HCEC 1CT (cell line): ENCODE measurements around the gene HS6ST1.

Source experiments
- DNase-seq: peaks from one replicate; pipeline ENCODE4 v3.0.0-alpha.2; 2017

HS6ST1 gene

DNA sequence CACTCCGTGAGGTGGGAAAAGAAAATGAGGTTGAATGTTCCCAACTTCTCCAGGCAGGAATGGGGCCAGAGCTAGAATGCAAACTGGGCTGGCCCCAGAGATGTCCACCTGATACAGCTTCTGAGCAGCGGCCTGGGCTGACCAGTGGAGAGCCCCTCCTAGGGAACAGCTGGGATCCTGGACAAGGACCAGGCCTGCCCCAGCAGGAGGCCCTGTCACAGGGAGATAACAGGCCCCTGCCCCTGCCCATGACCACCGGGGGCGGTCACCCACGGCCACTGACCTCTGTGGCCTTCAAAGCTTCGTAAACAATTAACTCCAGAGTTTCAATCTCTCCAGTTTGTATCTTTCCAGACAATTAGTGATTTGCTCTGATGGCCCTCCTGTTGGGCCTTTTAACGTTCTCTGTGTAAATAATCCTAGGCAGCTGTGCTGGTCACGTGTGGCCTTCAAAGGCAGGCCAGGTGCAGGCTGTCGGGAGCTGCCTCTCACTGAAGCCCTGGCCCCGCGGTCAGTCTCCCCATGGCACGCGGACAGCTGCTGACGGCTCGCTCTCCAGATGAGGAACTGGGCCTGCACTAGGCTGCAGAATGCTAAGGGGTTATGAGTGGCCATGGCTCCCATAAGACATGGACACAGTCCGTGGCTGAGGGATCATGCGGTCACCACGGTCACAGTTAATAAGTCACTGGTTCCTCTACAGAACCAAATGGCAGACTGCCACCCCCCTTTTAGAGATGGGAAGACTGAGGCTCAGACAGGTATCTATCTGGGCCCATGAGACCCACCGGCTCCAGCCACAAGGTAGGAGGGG is 9.2 kb downstream of the HS6ST1 start:
- DNase-seq = no peak

DNA sequence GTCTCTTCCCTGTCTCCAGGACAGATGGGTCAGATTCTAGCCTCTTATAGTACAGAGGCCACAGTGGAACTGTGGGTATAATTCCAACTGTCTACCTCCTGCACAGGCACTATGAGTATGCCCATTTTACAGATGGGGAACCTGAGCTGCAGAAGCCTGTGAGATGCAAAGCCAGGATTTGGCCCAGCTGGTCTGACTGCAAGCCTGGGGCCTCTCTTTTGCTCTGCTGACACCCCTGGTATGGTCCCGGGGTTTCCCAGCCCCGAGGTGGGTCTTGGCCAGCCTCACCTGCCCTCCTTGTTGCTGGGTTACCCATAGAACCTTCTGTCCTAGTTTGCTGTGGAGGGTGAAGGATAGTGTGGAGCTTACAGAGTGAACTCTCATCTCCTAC is 9.8 kb downstream of the HS6ST1 start:
- DNase-seq = no peak

DNA sequence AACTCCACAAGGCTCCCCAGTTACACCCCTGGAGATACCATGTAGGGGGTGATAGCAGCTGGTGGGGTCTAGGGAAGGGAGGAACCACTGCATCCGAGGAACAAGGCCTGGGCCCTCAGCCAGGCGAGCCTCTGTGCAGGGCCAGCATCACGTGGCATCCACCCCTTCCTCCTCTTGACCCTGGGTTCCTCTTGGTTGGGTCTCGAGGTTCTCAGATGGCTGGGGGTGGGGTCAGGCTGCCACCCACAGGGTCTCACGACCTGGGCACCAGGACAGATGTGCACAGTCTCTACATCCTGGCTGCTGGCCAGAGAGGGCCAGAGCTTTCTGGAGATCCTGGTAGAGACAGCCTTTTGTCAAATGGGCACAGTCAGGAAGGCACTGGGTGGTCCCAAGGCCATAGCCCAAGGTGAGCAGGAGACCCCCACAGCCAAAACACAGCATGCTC is 10.4 kb downstream of the HS6ST1 start:
- DNase-seq = no peak

- no peak for DNase-seq
Measured at GRCh38 chr2:128307595-128307994, 11.1 kb downstream of the HS6ST1 start.

GRCh38 chr2:128306931-128307460 is 11.7 kb downstream of the HS6ST1 start:
- DNase-seq = no peak

DNA sequence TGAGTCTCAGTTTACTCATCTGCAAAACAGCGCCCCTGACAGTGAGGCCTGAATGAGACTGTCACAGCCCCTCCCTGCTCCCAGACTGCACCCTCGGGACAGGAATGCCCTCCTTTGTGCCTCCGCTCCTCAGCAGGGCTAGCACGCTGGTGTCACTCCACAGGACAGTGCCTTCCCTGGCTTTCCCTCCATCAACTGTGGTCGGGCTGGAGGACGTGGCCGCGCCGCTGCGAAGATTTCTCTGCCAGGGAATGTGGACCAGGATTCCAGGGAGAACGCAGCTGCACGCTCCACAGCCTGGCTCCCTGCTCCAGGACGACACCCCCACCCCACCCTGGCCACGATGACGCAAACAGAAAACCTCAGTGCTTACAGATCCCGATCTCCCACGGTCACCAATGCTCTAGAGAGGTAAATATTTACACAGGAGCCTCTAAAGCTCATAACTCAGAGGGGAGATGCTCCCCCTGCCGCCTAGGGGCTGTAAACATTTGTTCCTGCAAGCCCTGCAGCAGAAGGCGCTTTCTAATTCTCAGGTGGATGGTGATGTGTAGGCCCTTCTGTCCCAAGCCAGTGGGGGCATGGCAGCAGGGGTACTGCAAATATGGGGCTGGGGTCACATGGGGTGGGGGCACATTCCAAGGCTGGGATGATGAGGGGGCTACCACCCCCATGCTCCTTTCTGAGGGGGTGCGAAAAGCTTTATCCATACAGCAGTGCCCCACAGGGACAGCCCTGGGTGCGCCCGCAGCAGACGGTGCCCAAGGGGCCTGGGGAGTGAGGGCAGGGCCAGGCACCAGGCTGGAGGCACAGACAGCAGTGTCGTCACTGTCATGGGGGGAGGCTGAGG is 12.4 kb downstream of the HS6ST1 start:
- DNase-seq = peak; percentile 87

- no peak for DNase-seq
Measured at GRCh38 chr2:128305555-128306080, 13.1 kb downstream of the HS6ST1 start.

GRCh38 chr2:128304715-128305554 is 13.7 kb downstream of the HS6ST1 start:
- DNase-seq = peak; percentile 79

- DNase-seq = no peak
Measured at GRCh38 chr2:128304330-128304714, 14.3 kb downstream of the HS6ST1 start.

- DNase-seq = no peak
Measured at GRCh38 chr2:128303911-128304310, 14.8 kb downstream of the HS6ST1 start.

GRCh38 chr2:128303095-128303791 is 15.4 kb downstream of the HS6ST1 start:
- no peak for DNase-seq

GRCh38 chr2:128302744-128303067 is 16.0 kb downstream of the HS6ST1 start:
- DNase-seq = no peak

- DNase-seq = no peak
Measured at GRCh38 chr2:128302011-128302743, 16.5 kb downstream of the HS6ST1 start.

GRCh38 chr2:128301501-128301966 is 17.1 kb downstream of the HS6ST1 start:
- peak; percentile 79 for DNase-seq

- DNase-seq = no peak
Measured at GRCh38 chr2:128301021-128301420, 17.6 kb downstream of the HS6ST1 start.

DNA sequence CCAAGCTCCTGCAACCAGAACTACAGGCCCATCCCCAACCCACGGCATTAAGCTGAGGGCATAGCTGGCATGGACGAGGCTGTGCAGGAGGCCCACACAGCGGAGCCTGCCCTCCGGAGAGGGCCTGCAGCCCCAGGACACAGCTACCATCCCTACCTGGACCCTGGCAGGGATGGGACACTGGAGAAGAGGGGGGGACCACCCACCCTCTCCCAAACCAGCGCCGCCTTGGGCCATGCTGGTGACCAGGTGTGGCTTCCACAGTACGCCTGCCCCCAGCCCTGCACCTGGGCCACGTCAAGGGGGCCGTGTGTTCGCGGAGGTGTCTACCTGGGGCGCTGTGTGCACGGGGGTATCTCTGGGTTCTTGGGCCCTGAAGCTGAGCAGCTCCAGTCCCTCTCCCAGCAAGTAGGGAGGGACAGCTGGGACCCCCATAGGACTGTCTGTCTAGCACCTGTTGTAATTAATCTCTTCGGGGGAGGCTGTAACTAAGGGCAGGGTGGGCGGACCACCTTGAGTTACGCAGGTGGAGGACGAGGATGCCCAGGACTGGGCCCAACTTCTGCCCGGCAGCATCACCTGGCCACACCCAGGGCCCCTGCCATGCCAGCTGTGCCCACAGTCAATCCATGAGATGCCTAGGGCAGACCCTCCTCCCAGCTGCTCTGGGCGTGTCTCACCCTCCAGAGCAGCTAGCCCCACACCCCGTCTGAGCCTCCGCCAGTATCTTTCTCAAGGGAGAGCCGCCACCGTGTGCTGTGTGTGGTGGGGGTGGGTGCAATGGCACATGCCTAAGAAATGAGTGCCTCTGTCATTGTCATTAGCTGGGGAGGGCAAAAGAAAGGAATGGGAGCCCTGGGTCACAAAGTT is 18.3 kb downstream of the HS6ST1 start:
- DNase-seq = no peak

DNA sequence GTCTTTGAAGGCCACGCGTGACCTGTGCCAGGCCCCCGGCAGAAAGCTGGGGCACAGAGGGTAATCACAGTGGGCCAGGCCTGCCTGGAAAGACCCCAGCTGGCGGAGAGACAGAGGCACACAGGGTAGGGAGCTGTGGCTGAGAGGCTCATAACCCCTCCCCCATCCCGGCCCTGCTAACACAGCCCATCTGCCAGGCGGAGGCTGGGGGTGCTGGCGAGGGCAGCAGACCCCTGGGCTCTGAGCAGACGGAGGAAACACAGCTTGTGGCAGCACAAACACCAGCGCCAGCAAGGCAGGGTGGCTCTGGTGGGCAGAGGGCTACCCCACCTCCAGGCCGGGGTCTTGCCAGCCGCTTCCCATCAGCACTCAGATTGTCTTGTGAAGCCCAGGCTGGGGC is 19.0 kb downstream of the HS6ST1 start:
- no peak for DNase-seq

DNA sequence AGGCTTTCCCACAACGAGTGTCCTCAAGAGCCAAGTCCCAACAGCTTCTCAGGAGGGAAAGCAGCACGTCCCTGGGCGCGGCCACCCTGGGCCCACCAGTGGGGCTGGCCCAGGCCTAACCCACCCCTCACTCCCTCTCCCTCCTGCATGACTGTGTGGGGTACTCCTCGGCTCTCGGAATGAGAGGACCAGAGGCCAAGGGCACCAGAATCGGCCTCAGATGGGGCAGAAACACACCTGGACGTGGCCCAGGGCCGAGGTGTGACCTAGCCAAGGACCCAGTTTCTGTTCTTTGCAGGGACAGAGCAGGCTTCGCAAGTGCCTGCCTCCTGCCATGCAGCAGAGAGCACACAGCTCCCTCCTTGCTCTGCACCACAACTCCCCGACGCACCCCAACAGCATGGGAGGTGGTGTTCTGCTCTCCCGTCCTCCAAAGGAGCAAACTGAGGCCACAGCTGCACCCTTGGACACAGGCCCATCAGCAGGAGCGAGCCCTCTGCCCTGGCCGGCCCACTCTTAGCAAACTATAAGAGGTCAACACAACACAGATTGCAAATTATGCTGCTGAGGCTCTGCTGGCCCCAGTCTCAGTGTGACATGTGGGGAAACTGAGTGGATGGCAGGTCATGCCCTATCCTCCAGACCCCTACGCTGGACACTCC is 19.7 kb downstream of the HS6ST1 start:
- DNase-seq = no peak

DNA sequence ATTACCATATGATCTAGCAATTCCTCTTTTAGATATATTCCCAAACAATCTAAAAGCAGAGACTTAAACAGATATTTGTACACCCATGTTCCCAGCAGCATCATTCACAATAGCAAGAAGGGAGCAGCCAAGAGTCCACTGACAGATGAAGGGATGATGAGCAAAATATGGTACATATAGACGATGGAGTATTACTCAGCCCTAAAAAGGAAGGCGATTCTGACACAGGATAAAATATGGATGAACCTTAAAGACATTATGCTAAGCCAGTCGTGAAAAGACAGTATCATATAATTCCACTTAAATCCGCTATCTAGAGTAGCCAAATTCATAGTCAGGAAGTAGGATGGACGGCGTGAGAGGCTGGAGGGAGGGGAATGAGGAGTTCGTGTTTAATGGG is 20.4 kb downstream of the HS6ST1 start:
- no peak for DNase-seq
